Measurements from ENCODE around the gene VPS8. TPM values are rescaled to one million over a fixed set of nuclear protein-coding genes. Genes with fewer than 3 reads are reported as not detected.

VPS8 gene
- total RNA-seq, 1 experiment from 2014 or later: 39.7 TPM

GRCh38 chr3:184952671-184953070 is 140.7 kb downstream of the VPS8 start:
- H4K91ac ChIP-seq (ENCODE audit: insufficient read length, low read depth, low read length): no peak overlapping the region
- Mint-ChIP-seq H3K4me1 (peaks cover 28 to 29% of the 10 kb centered on the region in 2 experiments), H3K4me3 (peak overlapping the region in 1 of 2 experiments; percentile 20; a peak in 1 of 5 replicates), H3K27me3 (ENCODE audit: low read depth) (no peaks in the 10 kb centered on the region), H3K27ac (peak overlapping the region; percentile 16 to 91 (median 64); a peak in 5 of 7 replicates), H3K9me3 (no peaks in the 10 kb centered on the region), H3K36me3 (ENCODE audit: insufficient read depth in 1 of 3, low read depth in 3 of 3) (peaks cover 4 to 13% (median 5%) of the 10 kb centered on the region in 3 experiments; a peak in 6 of 7 replicates)
- no peak overlapping the region for H2BK5ac ChIP-seq (ENCODE audit: insufficient read length, low read length)
- peaks cover 2% of the 10 kb centered on the region; the same call in 1 of the 2 replicates for H3K4me1 ChIP-seq (ENCODE audit: insufficient read depth, low read length)
- no peak overlapping the region for H2BK15ac ChIP-seq (ENCODE audit: low read depth, low read length)
- H3K18ac ChIP-seq (ENCODE audit: insufficient read length, low read depth, low read length): no peak overlapping the region
- H3K9ac ChIP-seq (ENCODE audit: extremely low read depth, insufficient read length, low read length): no peak overlapping the region
- H2AFZ ChIP-seq (ENCODE audit: low read length): no peak overlapping the region
- no peak overlapping the region for H3K14ac ChIP-seq (ENCODE audit: insufficient read depth, low read length)
- no peak overlapping the region for H2BK12ac ChIP-seq (ENCODE audit: insufficient read length, low read depth, low read length)
- H3K23me2 ChIP-seq (ENCODE audit: insufficient read length, low read depth, low read length, poor library complexity, severe bottlenecking): no peaks in the 10 kb centered on the region
- H2BK20ac ChIP-seq (ENCODE audit: low read depth, low read length, poor library complexity, severe bottlenecking): no peak overlapping the region
- DNase-seq: no peak
- H3K27ac ChIP-seq (ENCODE audit: insufficient read length, low read depth, low read length): no peak overlapping the region
- H3K4ac ChIP-seq (ENCODE audit: low read depth, low read length): no peak overlapping the region
- H4K20me1 ChIP-seq (ENCODE audit: control insufficient read depth, insufficient read depth, insufficient read length): no peaks in the 10 kb centered on the region
- H3K4me2 ChIP-seq (ENCODE audit: insufficient read depth, insufficient read length, low read length): no peak overlapping the region
- H2BK120ac ChIP-seq (ENCODE audit: low read depth, low read length, poor library complexity, severe bottlenecking): no peak overlapping the region
- H4K8ac ChIP-seq (replicated peaks; ENCODE audit: insufficient read length, low read depth, low read length): no peak overlapping the region
- no peak overlapping the region for H2AK5ac ChIP-seq (ENCODE audit: insufficient read length, low read length)
- TF ChIP-seq, protein P1, sequence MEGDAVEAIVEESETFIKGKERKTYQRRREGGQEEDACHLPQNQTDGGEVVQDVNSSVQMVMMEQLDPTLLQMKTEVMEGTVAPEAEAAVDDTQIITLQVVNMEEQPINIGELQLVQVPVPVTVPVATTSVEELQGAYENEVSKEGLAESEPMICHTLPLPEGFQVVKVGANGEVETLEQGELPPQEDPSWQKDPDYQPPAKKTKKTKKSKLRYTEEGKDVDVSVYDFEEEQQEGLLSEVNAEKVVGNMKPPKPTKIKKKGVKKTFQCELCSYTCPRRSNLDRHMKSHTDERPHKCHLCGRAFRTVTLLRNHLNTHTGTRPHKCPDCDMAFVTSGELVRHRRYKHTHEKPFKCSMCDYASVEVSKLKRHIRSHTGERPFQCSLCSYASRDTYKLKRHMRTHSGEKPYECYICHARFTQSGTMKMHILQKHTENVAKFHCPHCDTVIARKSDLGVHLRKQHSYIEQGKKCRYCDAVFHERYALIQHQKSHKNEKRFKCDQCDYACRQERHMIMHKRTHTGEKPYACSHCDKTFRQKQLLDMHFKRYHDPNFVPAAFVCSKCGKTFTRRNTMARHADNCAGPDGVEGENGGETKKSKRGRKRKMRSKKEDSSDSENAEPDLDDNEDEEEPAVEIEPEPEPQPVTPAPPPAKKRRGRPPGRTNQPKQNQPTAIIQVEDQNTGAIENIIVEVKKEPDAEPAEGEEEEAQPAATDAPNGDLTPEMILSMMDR (conservative IDR thresholded peaks at IDR 0.05): no peak
- no peak overlapping the region for H4K5ac ChIP-seq (ENCODE audit: insufficient read length, low read depth, low read length)
- WGBS (ENCODE audit: extremely low coverage, insufficient read length, low lambda C conversion rate): no CpG with 5 or more reads among the region's 3 CpGs
- H3K56ac ChIP-seq (ENCODE audit: insufficient read length, low read depth, low read length): no peak overlapping the region
- H3K79me1 ChIP-seq (ENCODE audit: insufficient read depth, low read depth, low read length, poor library complexity, severe bottlenecking): no peaks in the 10 kb centered on the region
- no peaks in the 10 kb centered on the region for H3K79me2 ChIP-seq (ENCODE audit: insufficient read depth, low read length)
- no peak overlapping the region for H3K23ac ChIP-seq (ENCODE audit: insufficient read length, low read depth, low read length)
- no peaks in the 10 kb centered on the region for H3K27me3 ChIP-seq (ENCODE audit: insufficient read depth, low read length)
- no peak overlapping the region for H3T11ph ChIP-seq (ENCODE audit: low read length)
- no peaks in the 10 kb centered on the region for H3K9me3 ChIP-seq (ENCODE audit: control insufficient read depth, low read depth, low read length)
